OCI-M2 (cell line): ENCODE results near the gene MRNIP.

ENCODE experiments used
- DNase-seq: peaks from one replicate; lab custom pipeline; 2025; ENCODE audit not compliant: unreplicated experiment; lab: John Stamatoyannopoulos, UW

MRNIP gene, protein sequence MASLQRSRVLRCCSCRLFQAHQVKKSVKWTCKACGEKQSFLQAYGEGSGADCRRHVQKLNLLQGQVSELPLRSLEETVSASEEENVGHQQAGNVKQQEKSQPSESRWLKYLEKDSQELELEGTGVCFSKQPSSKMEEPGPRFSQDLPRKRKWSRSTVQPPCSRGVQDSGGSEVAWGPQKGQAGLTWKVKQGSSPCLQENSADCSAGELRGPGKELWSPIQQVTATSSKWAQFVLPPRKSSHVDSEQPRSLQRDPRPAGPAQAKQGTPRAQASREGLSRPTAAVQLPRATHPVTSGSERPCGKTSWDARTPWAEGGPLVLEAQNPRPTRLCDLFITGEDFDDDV

GRCh38 chr5:179858586-179859427 is at the start of gene MRNIP:
Gene MRNIP (minus strand): TSS chr5:179858817. CDS start chr5:179858796, 21 bp downstream.
- peak; percentile 64 for DNase-seq

DNA sequence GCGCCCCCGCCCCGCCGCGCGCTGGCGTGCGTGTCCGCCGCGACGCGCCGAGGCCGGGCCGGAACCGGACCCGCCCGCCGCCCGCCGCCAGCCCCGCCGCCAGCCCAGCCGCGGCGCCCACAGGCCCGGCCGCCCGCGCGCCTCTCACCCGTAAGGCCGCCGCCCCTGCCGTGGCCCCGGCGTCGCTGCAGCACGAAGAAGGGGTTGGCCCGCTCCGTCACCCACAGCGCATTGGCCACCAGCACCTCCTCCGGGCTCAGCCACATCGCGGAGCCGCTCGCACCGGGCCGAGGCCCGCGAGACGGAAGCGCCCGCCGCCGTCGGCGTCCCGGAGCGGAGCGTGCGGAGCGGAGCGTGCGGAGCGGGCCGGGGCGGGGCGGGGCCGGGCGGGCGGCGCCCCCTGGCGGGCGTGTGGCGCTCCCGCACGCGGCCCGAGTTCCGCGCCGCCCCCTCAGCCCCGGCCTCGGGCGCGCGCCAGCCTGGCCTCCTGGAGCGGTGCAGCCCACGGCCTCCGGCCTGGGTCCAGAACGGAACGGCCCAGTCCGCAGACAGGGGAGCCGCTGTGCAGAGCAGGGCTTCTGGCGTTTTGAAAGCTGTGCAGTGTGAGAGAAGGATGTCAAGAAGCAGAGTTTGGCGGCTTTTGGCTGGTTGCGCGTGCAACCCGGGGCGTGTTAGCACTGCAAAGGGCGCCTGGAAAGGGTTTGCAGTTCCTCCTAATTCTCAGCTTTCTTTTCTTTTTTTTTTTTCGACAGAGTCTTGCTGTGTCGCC is 49.1 kb upstream of the MRNIP start, which contains the start of gene TBC1D9B:
TSS of gene TBC1D9B (minus strand) at position 342 of the 769 bp plus-strand sequence. CDS start at position 266, 76 bp downstream.
- DNase-seq: no peak

DNA sequence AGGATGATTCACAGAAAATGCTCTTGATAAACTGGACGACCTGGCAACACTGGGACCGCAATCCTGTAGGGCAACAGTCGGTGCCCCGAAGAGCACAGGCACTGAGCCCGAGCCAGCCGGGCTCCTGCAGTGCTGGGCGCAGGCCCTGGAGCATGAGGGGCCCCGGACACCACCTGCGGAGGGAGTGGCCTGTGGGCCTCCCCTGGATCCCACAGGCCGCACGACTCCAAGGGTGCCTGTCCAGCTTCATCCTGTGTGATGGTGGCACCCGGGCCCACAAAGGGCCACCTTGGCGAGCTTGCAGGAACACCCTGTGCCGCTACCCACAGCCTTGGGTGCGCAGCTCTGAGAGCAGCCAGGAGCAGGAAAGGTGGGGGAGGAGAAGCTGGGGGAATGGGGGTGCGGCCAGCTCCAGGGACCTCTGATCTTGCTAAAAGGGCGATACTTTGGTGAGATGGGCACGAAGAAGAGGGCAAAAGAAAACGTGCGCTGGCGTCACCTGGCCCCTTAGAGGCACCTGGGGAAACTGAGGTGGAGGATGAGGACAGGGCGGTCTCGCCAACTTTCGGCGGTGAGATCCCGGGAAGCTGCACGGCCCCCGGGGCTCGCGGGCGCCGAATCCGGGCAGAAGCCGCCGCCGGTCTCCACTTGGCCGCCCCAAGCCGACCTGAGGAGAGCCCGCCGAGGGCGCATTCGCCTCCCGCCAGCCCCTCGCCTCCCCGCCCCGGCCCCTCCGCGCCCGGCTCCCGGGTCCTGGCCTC is 48.4 kb upstream of the MRNIP start:
- no peak for DNase-seq

GRCh38 chr5:179906294-179906794 is 47.7 kb upstream of the MRNIP start:
- DNase-seq: no peak

DNA sequence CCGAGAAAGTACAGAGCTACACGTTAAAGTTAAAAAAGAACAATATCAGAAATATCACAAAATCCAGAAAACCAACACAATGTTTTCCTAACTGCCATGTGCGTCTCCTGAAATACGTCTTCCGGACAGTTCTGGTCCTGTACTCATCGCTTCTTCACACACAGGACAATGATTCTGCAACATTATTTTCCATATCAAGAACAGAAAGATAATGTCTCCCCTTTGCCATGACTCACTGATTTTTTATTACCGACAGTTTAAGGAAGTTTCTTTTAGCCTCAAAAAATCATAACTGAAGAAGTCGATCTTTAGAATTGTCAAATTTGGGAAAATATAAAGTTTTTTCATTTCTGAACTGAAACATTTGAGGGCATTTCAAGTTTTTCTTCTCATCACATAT is 46.5 kb upstream of the MRNIP start:
- no peak for DNase-seq

GRCh38 chr5:179904463-179905160 is 46.0 kb upstream of the MRNIP start:
- DNase-seq: no peak

DNA sequence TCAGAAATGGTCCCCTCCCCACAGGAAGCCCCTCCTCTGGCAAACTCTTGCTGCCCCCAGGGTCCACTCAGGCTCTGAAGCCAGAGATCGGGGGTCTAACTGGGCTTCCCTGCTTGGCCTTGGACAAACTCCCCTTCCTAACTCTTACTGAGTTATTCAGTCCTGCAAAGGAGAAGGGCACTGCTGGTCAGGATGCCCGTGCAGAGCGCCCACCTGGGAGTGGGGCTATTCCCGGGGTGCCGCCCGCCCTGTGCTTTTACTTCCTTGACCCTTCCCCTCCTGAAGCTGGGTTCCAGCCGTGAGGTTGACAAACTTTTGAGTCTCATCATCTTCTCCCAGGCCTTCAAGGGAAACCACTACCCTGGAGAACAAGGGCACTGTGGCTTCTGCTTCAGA is 44.1 kb upstream of the MRNIP start:
- no peak for DNase-seq

- DNase-seq: no peak
Measured at GRCh38 chr5:179901915-179902762, 43.5 kb upstream of the MRNIP start.

DNA sequence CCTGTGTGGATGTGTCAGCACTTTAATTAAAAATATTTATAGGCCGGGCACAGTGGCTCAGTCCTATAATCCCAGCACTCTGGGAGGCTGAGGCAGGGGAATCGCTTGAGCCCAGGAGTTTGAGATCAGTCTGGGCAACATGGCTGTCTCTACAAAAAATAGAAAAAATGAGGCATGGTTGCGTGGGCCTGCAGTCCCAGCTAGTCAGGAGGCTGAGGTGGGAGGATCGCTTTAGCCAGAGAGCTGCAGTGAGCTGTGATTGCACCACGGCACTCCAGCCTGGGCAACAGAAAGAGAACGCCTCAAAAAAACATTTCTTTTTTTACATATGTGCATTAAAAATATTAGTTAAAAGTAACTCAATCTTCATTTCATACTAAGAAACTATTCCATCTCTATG is 42.8 kb upstream of the MRNIP start:
- DNase-seq: no peak

GRCh38 chr5:179900711-179901110 is 42.1 kb upstream of the MRNIP start:
- no peak for DNase-seq

DNA sequence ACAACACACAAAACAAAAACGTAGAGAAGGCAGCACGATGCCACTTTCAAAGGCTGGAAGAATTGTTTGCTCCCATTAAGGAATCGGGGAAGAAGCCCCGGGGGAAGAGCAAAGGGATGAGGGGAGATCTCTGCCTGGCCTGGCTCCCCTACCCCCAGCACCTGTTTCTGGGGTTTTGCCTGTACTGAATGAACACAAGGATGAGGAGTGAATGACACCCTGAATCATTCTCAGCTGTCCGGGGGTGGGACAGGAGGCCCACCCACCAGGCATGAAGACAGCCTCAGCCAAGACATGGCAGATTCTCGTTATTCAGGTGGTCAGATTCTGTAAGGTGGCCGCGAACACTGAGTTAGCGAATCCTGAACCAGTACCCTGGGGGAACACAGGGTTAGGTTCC is 41.6 kb upstream of the MRNIP start:
- DNase-seq: no peak

DNA sequence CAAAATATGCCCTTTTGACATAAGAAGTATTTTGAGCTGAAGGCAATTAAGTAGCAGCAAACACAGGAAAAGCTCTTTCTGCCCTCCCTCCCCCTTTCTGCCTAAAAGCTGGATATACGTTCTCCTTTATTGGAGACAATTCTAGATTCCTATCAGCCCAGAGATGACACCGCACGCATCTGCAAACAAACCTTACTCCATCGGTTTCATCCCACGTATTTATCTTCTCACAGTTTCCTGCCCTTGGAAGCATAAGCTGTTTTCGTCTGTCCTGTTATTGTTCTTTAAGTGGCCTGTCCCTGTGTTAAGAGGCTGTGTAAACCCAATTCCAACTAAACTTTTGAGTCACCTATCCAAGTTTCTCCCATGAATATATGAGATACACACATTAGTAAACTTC is 37.2 kb upstream of the MRNIP start:
- no peak for DNase-seq

DNA sequence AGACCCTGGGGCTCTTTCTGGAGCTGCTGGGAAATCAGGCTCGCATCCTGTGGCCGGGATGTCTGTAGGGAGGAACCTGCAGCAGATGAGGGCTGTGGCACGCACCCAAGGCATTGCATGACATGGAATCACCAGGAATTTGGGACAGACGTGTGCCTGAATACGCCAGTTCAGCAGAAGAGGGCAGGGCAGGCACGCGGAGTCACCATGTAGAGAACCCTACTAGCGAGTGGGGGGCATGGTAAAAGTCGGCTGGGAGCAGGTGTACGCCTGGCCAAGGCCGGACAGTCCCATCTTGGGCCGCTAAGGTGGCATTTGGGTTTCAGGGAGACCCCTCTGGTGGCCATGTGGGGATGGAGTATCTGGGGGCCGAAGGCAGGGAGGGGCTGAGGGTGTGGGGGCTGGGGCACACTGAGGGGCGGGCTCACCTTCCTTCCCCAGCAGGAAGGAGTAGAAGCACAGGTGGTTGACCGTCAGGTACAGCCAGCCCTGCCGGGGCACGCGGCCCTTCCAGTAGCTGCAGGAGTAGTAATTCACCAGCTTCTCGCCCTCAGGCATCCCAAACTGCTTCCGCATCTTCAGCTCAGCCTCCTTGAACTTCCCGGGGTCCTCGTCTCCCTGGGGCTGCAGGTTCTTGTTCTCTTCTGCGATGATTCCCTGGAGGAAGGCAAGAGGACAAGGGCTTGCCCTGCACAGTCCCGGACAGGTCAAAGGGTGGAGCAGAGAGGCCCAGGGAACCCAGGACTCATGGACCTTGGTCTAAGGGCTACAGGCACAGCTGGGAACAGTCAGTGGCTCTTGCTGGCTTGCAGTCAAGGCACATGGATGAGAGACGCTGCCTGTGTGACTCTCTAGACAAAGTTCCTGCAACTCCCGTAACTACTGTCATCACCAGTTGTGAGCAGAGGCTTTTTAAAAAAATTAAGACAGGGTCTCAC is 35.6 kb upstream of the MRNIP start:
- no peak for DNase-seq

- no peak for DNase-seq
Measured at GRCh38 chr5:179893076-179893957, 34.7 kb upstream of the MRNIP start.

GRCh38 chr5:179892255-179892654 is 33.6 kb upstream of the MRNIP start:
- DNase-seq: no peak

DNA sequence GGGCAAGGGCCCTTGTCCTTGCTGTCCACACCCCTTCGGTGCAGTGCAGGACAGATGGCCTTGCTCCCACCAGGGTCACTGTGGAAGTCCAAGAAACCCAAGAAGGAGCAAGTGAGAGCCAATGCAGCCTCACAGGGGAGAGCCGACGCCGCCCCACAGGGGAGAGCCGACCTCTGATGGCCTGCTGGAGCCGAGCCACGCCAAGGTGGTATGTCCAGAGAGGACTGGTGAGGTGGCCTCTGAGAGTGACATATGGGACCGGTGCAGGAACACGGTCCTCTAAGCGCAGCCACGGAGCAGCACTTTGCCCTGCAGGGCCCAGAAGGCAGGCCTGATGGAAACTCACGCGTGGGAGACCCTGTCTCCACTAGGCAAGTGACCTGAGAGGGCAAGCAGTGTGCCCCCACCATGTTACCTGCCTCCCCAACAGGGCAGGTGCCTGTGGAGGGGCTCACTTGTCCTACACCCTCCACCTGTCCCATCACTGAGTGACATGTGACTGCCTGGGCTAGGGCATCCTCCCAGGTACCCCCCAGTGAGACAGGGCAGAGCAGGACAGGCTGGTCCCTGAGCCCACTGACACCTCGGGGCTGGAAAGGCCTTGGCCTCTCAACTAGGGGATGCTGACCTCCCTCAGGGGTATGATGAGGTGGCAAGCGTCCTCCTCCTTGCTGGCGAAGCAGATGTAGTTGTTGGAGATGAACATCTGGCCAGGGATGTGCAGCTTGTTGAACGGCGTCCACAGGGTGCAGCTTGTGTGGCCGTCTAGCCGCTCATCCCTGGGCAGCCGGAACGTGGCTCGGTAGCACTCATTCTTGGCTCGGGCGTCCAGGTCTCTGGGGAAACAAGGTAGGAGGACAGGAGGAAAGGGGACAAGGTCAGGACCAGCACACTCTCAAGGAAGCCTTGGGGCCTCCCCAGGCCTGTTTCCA is 32.4 kb upstream of the MRNIP start:
- DNase-seq: no peak
